D721Med (cell line): ENCODE results near the gene SH2D5.

Experiments
- DNase-seq: peaks from one replicate; pipeline ENCODE4 v3.0.0; 2011; ENCODE audit warnings: low spot score; ENCODE audit not compliant: insufficient read length
- FAIRE-seq: peaks from 2 replicates; lab custom pipeline; 2011; peaks lifted over from hg19 to GRCh38; lab: Jason Lieb, UNC
- TF ChIP-seq, protein P1 (sequence below): IDR thresholded peaks from 2 replicates; pipeline ENCODE4 v1.5.1; 2012; ENCODE audit warnings: mild to moderate bottlenecking, control low read depth; ENCODE audit not compliant: insufficient read depth; ENCODE audit errors: missing control alignments

Gene SH2D5

GRCh38 chr1:20732588-20733359, at the start of gene SH2D5:
Gene SH2D5, minus strand, starts transcription at chr1:20732703. Its CDS starts 4,659 bp downstream, at chr1:20728044.
- FAIRE-seq (no peak), DNase-seq (no peak)
- TF ChIP-seq, protein P1, sequence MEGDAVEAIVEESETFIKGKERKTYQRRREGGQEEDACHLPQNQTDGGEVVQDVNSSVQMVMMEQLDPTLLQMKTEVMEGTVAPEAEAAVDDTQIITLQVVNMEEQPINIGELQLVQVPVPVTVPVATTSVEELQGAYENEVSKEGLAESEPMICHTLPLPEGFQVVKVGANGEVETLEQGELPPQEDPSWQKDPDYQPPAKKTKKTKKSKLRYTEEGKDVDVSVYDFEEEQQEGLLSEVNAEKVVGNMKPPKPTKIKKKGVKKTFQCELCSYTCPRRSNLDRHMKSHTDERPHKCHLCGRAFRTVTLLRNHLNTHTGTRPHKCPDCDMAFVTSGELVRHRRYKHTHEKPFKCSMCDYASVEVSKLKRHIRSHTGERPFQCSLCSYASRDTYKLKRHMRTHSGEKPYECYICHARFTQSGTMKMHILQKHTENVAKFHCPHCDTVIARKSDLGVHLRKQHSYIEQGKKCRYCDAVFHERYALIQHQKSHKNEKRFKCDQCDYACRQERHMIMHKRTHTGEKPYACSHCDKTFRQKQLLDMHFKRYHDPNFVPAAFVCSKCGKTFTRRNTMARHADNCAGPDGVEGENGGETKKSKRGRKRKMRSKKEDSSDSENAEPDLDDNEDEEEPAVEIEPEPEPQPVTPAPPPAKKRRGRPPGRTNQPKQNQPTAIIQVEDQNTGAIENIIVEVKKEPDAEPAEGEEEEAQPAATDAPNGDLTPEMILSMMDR: peak; percentile 27

GRCh38 chr1:20775700-20776099, 43.2 kb upstream of the SH2D5 start:
- FAIRE-seq (no peak), DNase-seq (no peak)
- TF ChIP-seq, protein P1: no peak

DNA sequence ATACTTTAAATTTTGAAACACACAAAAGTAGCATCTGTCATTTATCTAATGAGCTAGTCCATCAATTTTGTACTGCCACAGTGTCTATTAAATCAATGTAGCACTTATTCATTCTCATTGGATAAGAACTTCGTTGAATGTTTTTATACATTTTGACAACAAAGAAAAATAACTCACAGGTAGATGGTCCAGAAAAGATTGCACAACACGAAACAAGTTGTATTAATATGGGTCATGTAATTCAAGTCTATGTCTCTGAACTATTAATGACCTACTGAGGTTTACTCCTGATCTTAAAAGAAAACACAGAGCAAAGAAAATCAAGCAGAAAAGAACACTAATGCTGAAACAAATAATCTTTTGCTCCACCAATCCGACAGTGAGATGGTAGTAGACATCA, 39.3 kb upstream of the SH2D5 start:
- FAIRE-seq (no peak), DNase-seq (no peak)
- TF ChIP-seq, protein P1: no peak

- TF ChIP-seq, protein P1: no peak
- FAIRE-seq: no peak
- DNase-seq: no peak
Observed at GRCh38 chr1:20770314-20771087, 38.0 kb upstream of the SH2D5 start.

DNA sequence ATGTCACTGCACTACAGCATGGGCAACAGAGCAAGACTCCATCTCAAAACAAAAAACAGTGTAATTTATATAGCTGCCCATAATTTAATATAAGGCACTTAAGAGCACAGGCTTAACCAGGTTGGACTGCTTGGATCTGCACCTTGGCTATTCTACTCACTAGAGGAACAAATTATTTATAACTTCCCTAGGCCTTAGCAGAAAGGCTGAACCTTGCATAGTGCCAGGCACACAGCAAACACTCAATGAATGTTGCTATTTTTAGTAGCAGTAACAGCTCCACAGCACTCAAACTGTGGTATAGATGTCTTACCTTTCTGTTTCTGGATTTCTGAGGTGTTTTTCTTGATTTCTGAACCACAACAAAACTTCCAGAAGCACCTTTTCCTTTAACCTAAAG, 34.8 kb upstream of the SH2D5 start:
- FAIRE-seq: no peak
- TF ChIP-seq, protein P1: no peak
- DNase-seq: no peak

- TF ChIP-seq, protein P1: no peak
- no peak for DNase-seq
- no peak for FAIRE-seq
Observed at GRCh38 chr1:20763417-20763816, 30.9 kb upstream of the SH2D5 start.

- TF ChIP-seq, protein P1: no peak
- FAIRE-seq (no peak), DNase-seq (no peak)
Observed at GRCh38 chr1:20760322-20760721, 27.8 kb upstream of the SH2D5 start.
